GM18873 (cell line): ENCODE results near the gene CADM1.
A peak's percentile ranks its signal among the peaks of the same experiment; 100 is the strongest.
"Not testable (repeated sequence)": the region's sequence is repeated elsewhere in the genome, so short reads cannot be mapped to it uniquely, and the experiment has no call there.

Experiments used
- ATAC-seq: cut with Tn5 transposase; IDR thresholded peaks from one replicate; pipeline ENCODE4 v1.9.1; 2021; ENCODE audit warnings: mild to moderate bottlenecking, moderate library complexity, moderate number of reproducible peaks; ENCODE audit not compliant: unreplicated experiment, low FRiP score

CADM1 gene

GRCh38 chr11:115481528-115481927 is 22.7 kb downstream of the CADM1 start:
- no peak for ATAC-seq

GRCh38 chr11:115480611-115481010 is 23.6 kb downstream of the CADM1 start:
- no peak for ATAC-seq

GRCh38 chr11:115477410-115477809 is 26.8 kb downstream of the CADM1 start:
- no peak for ATAC-seq

- ATAC-seq: no peak
These were observed 27.5 kb downstream of the CADM1 start for GRCh38 chr11:115476463-115477286.

- no peak for ATAC-seq
These were observed 28.7 kb downstream of the CADM1 start for GRCh38 chr11:115475564-115475963.

- ATAC-seq: not testable (repeated sequence)
These were observed 29.9 kb downstream of the CADM1 start for GRCh38 chr11:115474306-115474705.

- no peak for ATAC-seq
These were observed 31.0 kb downstream of the CADM1 start for GRCh38 chr11:115473167-115473566.

GRCh38 chr11:115471367-115471766 is 32.8 kb downstream of the CADM1 start:
- ATAC-seq: peak; percentile 62

GRCh38 chr11:115470928-115471327 is 33.3 kb downstream of the CADM1 start:
- no peak for ATAC-seq

- no peak for ATAC-seq
These were observed 34.9 kb downstream of the CADM1 start for GRCh38 chr11:115469361-115469760.

GRCh38 chr11:115466122-115466521 is 38.1 kb downstream of the CADM1 start:
- no peak for ATAC-seq

- ATAC-seq: no peak
These were observed 39.9 kb downstream of the CADM1 start for GRCh38 chr11:115464269-115464668.

GRCh38 chr11:115463606-115464005 is 40.6 kb downstream of the CADM1 start:
- ATAC-seq: no peak

- ATAC-seq: no peak
These were observed 41.5 kb downstream of the CADM1 start for GRCh38 chr11:115462757-115463156.

- ATAC-seq: no peak
These were observed 42.1 kb downstream of the CADM1 start for GRCh38 chr11:115462004-115462541.

- ATAC-seq: no peak
These were observed 43.7 kb downstream of the CADM1 start for GRCh38 chr11:115460512-115460911.

- no peak for ATAC-seq
These were observed 44.7 kb downstream of the CADM1 start for GRCh38 chr11:115459563-115459962.

GRCh38 chr11:115458877-115459276 is 45.3 kb downstream of the CADM1 start:
- no peak for ATAC-seq

- ATAC-seq: no peak
These were observed 48.2 kb downstream of the CADM1 start for GRCh38 chr11:115456019-115456418.

GRCh38 chr11:115455613-115456012 is 48.6 kb downstream of the CADM1 start:
- no peak for ATAC-seq

- no peak for ATAC-seq
These were observed 49.7 kb downstream of the CADM1 start for GRCh38 chr11:115454525-115454924.
